DMS 273 (cell line): ENCODE measurements around the gene LEKR1.
A peak's percentile ranks its signal among the peaks of the same experiment; 100 is the strongest.

Experiments
- DNase-seq: peaks from one replicate; lab custom pipeline; 2025; ENCODE audit not compliant: unreplicated experiment; lab: John Stamatoyannopoulos, UW

The LEKR1 gene

GRCh38 chr3:157051591-157051990 lies 225.4 kb downstream of the LEKR1 start:
- DNase-seq: no peak

- DNase-seq: no peak
Measured at GRCh38 chr3:157056035-157056434, 229.9 kb downstream of the LEKR1 start.

- DNase-seq: no peak
Measured at GRCh38 chr3:157058392-157059071, 232.4 kb downstream of the LEKR1 start.

- no peak for DNase-seq
Measured at GRCh38 chr3:157059181-157059580, 233.0 kb downstream of the LEKR1 start.

GRCh38 chr3:157059661-157060060 lies 233.5 kb downstream of the LEKR1 start:
- DNase-seq: no peak

- peak; percentile 86 for DNase-seq
Measured at GRCh38 chr3:157061265-157061664, 235.1 kb downstream of the LEKR1 start.

- peak; percentile 56 for DNase-seq
Measured at GRCh38 chr3:157063469-157063868, 237.3 kb downstream of the LEKR1 start.

GRCh38 chr3:157063926-157064325 lies 237.8 kb downstream of the LEKR1 start:
- DNase-seq: peak; percentile 94

- DNase-seq: no peak
Measured at GRCh38 chr3:157064402-157064801, 238.2 kb downstream of the LEKR1 start.

GRCh38 chr3:157065201-157065600 lies 239.0 kb downstream of the LEKR1 start:
- peak; percentile 38 for DNase-seq

GRCh38 chr3:157066335-157067098 lies 240.4 kb downstream of the LEKR1 start:
- DNase-seq: peak; percentile 74

GRCh38 chr3:157067114-157067513 lies 241.0 kb downstream of the LEKR1 start:
- DNase-seq: peak; percentile 64

- no peak for DNase-seq
Measured at GRCh38 chr3:157069406-157069805, 243.3 kb downstream of the LEKR1 start.

GRCh38 chr3:157069846-157070677 lies 243.9 kb downstream of the LEKR1 start:
- DNase-seq: no peak

GRCh38 chr3:157070678-157070999 lies 244.5 kb downstream of the LEKR1 start:
- peak; percentile 41 for DNase-seq

- DNase-seq: no peak
Measured at GRCh38 chr3:157071744-157072525, 245.8 kb downstream of the LEKR1 start.

GRCh38 chr3:157073810-157074209 lies 247.7 kb downstream of the LEKR1 start:
- peak; percentile 41 for DNase-seq

GRCh38 chr3:157074490-157074889 lies 248.3 kb downstream of the LEKR1 start:
- no peak for DNase-seq

GRCh38 chr3:157074981-157075380 lies 248.8 kb downstream of the LEKR1 start:
- DNase-seq: no peak

- no peak for DNase-seq
Measured at GRCh38 chr3:157075693-157076420, 249.7 kb downstream of the LEKR1 start.
